GM12878 (cell line): ENCODE results near the gene ATP13A2. TPM values are rescaled to one million over a fixed set of nuclear protein-coding genes. Genes with fewer than 3 reads are reported as not detected.

Source experiments
- ATAC-seq: fragments of 200-7000 bp; cut with Tn5 transposase; 3 replicates; pipeline ENCODE4 v1.9.1; 2020; ENCODE audit warnings: mild to moderate bottlenecking, moderate library complexity
- BruUV-seq: library from RNA; stranded (reverse); fragments of 400-500 nt; replicated peaks from 2 replicates; lab custom pipeline; 2021; lab: Mats Ljungman, UMichigan
- CTCF ChIA-PET: fragments of 300-600 bp; sonication (Branson Sonifier 250); formaldehyde crosslinking; extraction: SDS; loops from one replicate; lab custom pipeline; 2021; ENCODE audit warnings: inconsistent platforms; lab: Yijun Ruan, JAX
- POLR2A ChIA-PET: fragments of 350-600 bp; formaldehyde crosslinking; extraction: SDS; loops from one replicate; lab custom pipeline; 2021; ENCODE audit warnings: inconsistent platforms; lab: Charles Lee
- RAD21 ChIA-PET: fragments of 300-600 bp; sonication (Branson Sonifier 250); formaldehyde crosslinking; loops from one replicate; lab custom pipeline; 2023; ENCODE audit warnings: antibody characterized with exemption; ENCODE audit not compliant: unreplicated experiment; lab: Charles Lee
- SMC1A ChIA-PET: fragments of 300-600 bp; sonication (Branson Sonifier 250); formaldehyde crosslinking; loops from one replicate; lab custom pipeline; 2023; ENCODE audit not compliant: unreplicated experiment, uncharacterized antibody; lab: Charles Lee
- DNase-seq: peaks from one replicate; pipeline ENCODE4 v3.0.0-alpha.2; 2011; ENCODE audit warnings: low read depth, low spot score
- FAIRE-seq: peaks from 3 replicates; lab custom pipeline; 2011; peaks lifted over from hg19 to GRCh38; lab: Jason Lieb, UNC
- H2AFZ ChIP-seq: 2 replicates; pipeline ENCODE4 v1.6.0; 2011; ENCODE audit warnings: low read depth, low read length, control low read depth; ENCODE audit not compliant: control insufficient read depth
- H3K27ac ChIP-seq: 2 replicates; pipeline ENCODE4 v1.5.1; 2011; ENCODE audit warnings: control low read depth; ENCODE audit not compliant: control insufficient read depth, insufficient read depth
- H3K27me3 ChIP-seq, 2 experiments: replicated peaks in 1 of 2; 2 replicates each; pipeline versions ENCODE4 v1.6.0 to v1.6.1; 2011; ENCODE audit warnings: low read length in 1 of 2; ENCODE audit not compliant: control insufficient read depth in 2 of 2, insufficient read depth in 2 of 2
- H3K36me3 ChIP-seq, 2 experiments: 2 replicates each; pipeline ENCODE4 v1.5.1; 2011; ENCODE audit warnings: low read length in 1 of 2; ENCODE audit not compliant: control insufficient read depth in 2 of 2, insufficient read depth in 2 of 2
- H3K4me1 ChIP-seq: 2 replicates; pipeline ENCODE4 v1.6.1; 2011; ENCODE audit warnings: mild to moderate bottlenecking, low read length, moderate library complexity, mixed read lengths; ENCODE audit not compliant: control insufficient read depth, insufficient read depth
- H3K4me2 ChIP-seq: 2 replicates; pipeline ENCODE4 v1.6.0; 2011; ENCODE audit warnings: control low read depth; ENCODE audit not compliant: control insufficient read depth, insufficient read depth
- H3K4me3 ChIP-seq: fragments of 200-600 bp; sonication (generic); 2 replicates; pipeline ENCODE4 v1.5.1; 2016
- H3K79me2 ChIP-seq: 2 replicates; pipeline ENCODE4 v1.6.0; 2011; ENCODE audit warnings: low read length; ENCODE audit not compliant: control insufficient read depth, insufficient read depth
- H3K9ac ChIP-seq: 2 replicates; pipeline ENCODE4 v1.8.0; 2011; ENCODE audit warnings: low read length, control low read depth, mixed read lengths; ENCODE audit not compliant: control insufficient read depth, insufficient read depth
- H3K9me3 ChIP-seq: replicated peaks from 3 replicates; pipeline ENCODE4 v1.5.1; 2011; ENCODE audit warnings: mild to moderate bottlenecking, low read length; ENCODE audit not compliant: control insufficient read depth, insufficient read depth
- H4K20me1 ChIP-seq: 2 replicates; pipeline ENCODE4 v1.6.0; 2011; ENCODE audit not compliant: control insufficient read depth, insufficient read depth
- BCLAF1 ChIP-seq: fragments of 450-650 bp; IDR thresholded peaks from 2 replicates; pipeline ENCODE4 v1.6.1; 2017; ENCODE audit warnings: antibody characterized with exemption, mild to moderate bottlenecking, moderate library complexity
- CBFB ChIP-seq: IDR thresholded peaks from 2 replicates; pipeline ENCODE4 v1.6.1; 2016; ENCODE audit warnings: antibody characterized with exemption, low read depth
- CBX3 ChIP-seq: fragments of 200-600 bp; sonication (generic); IDR thresholded peaks from 2 replicates; pipeline ENCODE4 v1.6.1; 2016; ENCODE audit warnings: low read depth, borderline replicate concordance
- ELK1 ChIP-seq: IDR thresholded peaks from 2 replicates; pipeline ENCODE4 v1.6.1; 2012; ENCODE audit warnings: low read depth, low read length, improper control_type of control experiment
- ESRRA ChIP-seq: IDR thresholded peaks from 2 replicates; pipeline ENCODE4 v1.6.1; 2012; ENCODE audit warnings: mild to moderate bottlenecking, low read length, improper control_type of control experiment
- FOXK2 ChIP-seq: fragments of 450-650 bp; IDR thresholded peaks from 2 replicates; pipeline ENCODE4 v1.6.1; 2017; ENCODE audit warnings: mild to moderate bottlenecking, moderate library complexity
- HDAC2 ChIP-seq: fragments of 200-600 bp; sonication (generic); IDR thresholded peaks from 2 replicates; pipeline ENCODE4 v1.6.1; 2017
- IKZF1 ChIP-seq: fragments of 450-650 bp; conservative IDR thresholded peaks from 2 replicates; pipeline ENCODE4 v1.6.1; 2017; ENCODE audit warnings: antibody characterized with exemption, mild to moderate bottlenecking
- IKZF2 ChIP-seq, 2 experiments: fragments of 450-650 bp; IDR thresholded peaks; 2 replicates each; pipeline ENCODE4 v1.6.1; 2017; ENCODE audit warnings: mild to moderate bottlenecking in 2 of 2, moderate library complexity in 2 of 2
- KAT2A ChIP-seq: conservative IDR thresholded peaks from 2 replicates; pipeline ENCODE4 v1.6.1; 2011; ENCODE audit warnings: low read depth, low read length; ENCODE audit not compliant: control insufficient read depth
- SREBF1 ChIP-seq: IDR thresholded peaks from 2 replicates; pipeline ENCODE4 v1.6.1; 2012; ENCODE audit warnings: mild to moderate bottlenecking, low read length
- SREBF2 ChIP-seq: IDR thresholded peaks from 2 replicates; pipeline ENCODE4 v1.6.1; 2012; ENCODE audit warnings: mild to moderate bottlenecking, low read length
- STAT1 ChIP-seq: fragments of 450-650 bp; conservative IDR thresholded peaks from 2 replicates; pipeline ENCODE4 v1.6.1; 2014; ENCODE audit warnings: antibody characterized with exemption, mild to moderate bottlenecking
- TCF3 ChIP-seq: IDR thresholded peaks from 2 replicates; pipeline ENCODE4 v1.6.1; 2012; ENCODE audit warnings: low read depth, mild to moderate bottlenecking, low read length, borderline replicate concordance; ENCODE audit not compliant: insufficient read depth
- ZNF384 ChIP-seq: IDR thresholded peaks from 2 replicates; pipeline ENCODE4 v1.6.1; 2012; ENCODE audit warnings: low read depth, mild to moderate bottlenecking, low read length, improper control_type of control experiment, borderline replicate concordance
- whole genome bisulfite sequencing: methylation state at CpG from one replicate; pipeline ENCODE4 v1.1.6; 2016; ENCODE audit warnings: low lambda C conversion rate; ENCODE audit not compliant: insufficient replicate concordance, insufficient coverage; ENCODE audit errors: missing lambda C conversion rate; 5-methylcytosine and 5-hydroxymethylcytosine counted together
- in situ Hi-C: fragments of 300-500 bp; cut with MboI; formaldehyde crosslinking; loops from 9 replicates; pipeline ENCODE4 v1.14.3; 2018; ENCODE audit warnings: mixed read lengths
- intact Hi-C: fragments of 100-400 bp; cut with micrococcal nuclease; formaldehyde crosslinking; loops from one replicate; pipeline ENCODE4 v1.14.2; 2022; ENCODE audit not compliant: unreplicated experiment
- polyA plus RNA-seq, 11 experiments: library from polyadenylated mRNA; depleted of rRNA in 4 of 11; unstranded in 6 of 11; stranded (reverse) in 5 of 11; fragments of >200 nt; fragmentation: Nextera tagmentation in 4 of 11; fragmentation: Illumina TruSeq in 1 of 11; extraction: Ambion mirVana in 4 of 11; extraction: Trizol in 1 of 11; gene quantifications; 1 replicate in 1 of 11; 2 replicates in 10 of 11; pipeline versions ENCODE4 v1.2.1 to v1.2.3, GENCODE V29; 2011 to 2016; ENCODE audit warnings: inconsistent platforms in 2 of 11, missing spikeins in 2 of 11, low read depth in 1 of 11
- total RNA-seq, 4 experiments: library from RNA; depleted of rRNA in 3 of 4; stranded (reverse); fragments of >200 nt in 3 of 4; fragmentation: Illumina TruSeq in 1 of 4; extraction: Trizol in 1 of 4; gene quantifications; 2 replicates each; pipeline versions ENCODE4 v1.2.1 to v1.2.3, GENCODE V29; 2013 to 2021

Gene ATP13A2
- total and polyA plus RNA-seq, 10 of the 15 experiments (the other 5 are each of a cell fraction or from before 2014, with no cell fraction given) = 0.24 to 30.5 (median 8.0) TPM

- in situ Hi-C loops = no loop called here
- POLR2A ChIA-PET = no interaction called here
- no peak for ATAC-seq
- Histone ChIP-seq H3K27me3 (peaks cover 7 to 13% of the 10 kb centered on the region in 2 experiments; a peak in 3 of 4 replicates), H3K4me1 (no peaks in the 10 kb centered on the region), H4K20me1 (no peaks in the 10 kb centered on the region)
- TF ChIP-seq IKZF1 = no peak
- no peak for TF ChIP-seq SREBF1
- no peak for TF ChIP-seq BCLAF1
- no peak for TF ChIP-seq TCF3
- no peak for TF ChIP-seq SREBF2
- no peak for TF ChIP-seq ZNF384
- TF ChIP-seq CBFB = no peak
- TF ChIP-seq IKZF2 (IDR thresholded peaks at IDR 0.05) = no peak
- no peak for TF ChIP-seq CBX3
- TF ChIP-seq ELK1 = no peak
- TF ChIP-seq STAT1 = no peak
- no peak for TF ChIP-seq HDAC2
- no peak for TF ChIP-seq ESRRA
- TF ChIP-seq FOXK2 = no peak
- TF ChIP-seq KAT2A = no peak
- TF ChIP-seq, all 136 proteins: peak for 0
- ChIA-PET RAD21 (no interaction called here), SMC1A (no interaction called here), CTCF (no interaction called here)
- BruUV-seq = no TSS peak
- Histone ChIP-seq H3K4me2 (no peak overlapping the region), H3K4me3 (no peak overlapping the region), H3K79me2 (no peaks in the 10 kb centered on the region), H3K9me3 (no peaks in the 10 kb centered on the region), H3K9ac (no peak overlapping the region), H3K36me3 (no peaks in the 10 kb centered on the region), H3K27ac (no peak overlapping the region), H2AFZ (no peak overlapping the region)
- FAIRE-seq = no peak
- 74% methylated on average over 5 of the region's 5 CpGs for WGBS
- no peak for DNase-seq
- intact Hi-C loops = no loop called here
Observed at GRCh38 chr1:16977377-16977776, 34.4 kb downstream of the ATP13A2 start.
